Trophoblast cell (in vitro differentiated cells and primary cell): Measurements from ENCODE around the gene SLC27A4.

ENCODE experiments used
- DNase-seq, 2 donors: peaks; one replicate each; pipeline ENCODE4 v3.0.0-alpha.2; 2016
- H2AFZ ChIP-seq: 2 replicates; pipeline ENCODE4 v1.6.1; 2013; ENCODE audit warnings: low read length, moderate library complexity, mild to moderate bottlenecking; ENCODE audit not compliant: insufficient read depth, poor library complexity
- H2AK5ac ChIP-seq: 2 replicates; pipeline ENCODE4 v1.6.1; 2013; ENCODE audit warnings: mild to moderate bottlenecking, low read length
- H2BK120ac ChIP-seq: 2 replicates; pipeline ENCODE4 v1.6.1; 2013; ENCODE audit warnings: low read length, mild to moderate bottlenecking, moderate library complexity; ENCODE audit not compliant: insufficient read depth, poor library complexity
- H2BK12ac ChIP-seq: 2 replicates; pipeline ENCODE4 v1.6.1; 2013; ENCODE audit warnings: mild to moderate bottlenecking, low read length, moderate library complexity
- H2BK5ac ChIP-seq: 2 replicates; pipeline ENCODE4 v1.6.1; 2013; ENCODE audit warnings: low read length, low read depth, moderate library complexity, mild to moderate bottlenecking; ENCODE audit not compliant: poor library complexity
- H3K14ac ChIP-seq: 2 replicates; pipeline ENCODE4 v1.6.1; 2013; ENCODE audit warnings: mild to moderate bottlenecking, low read length
- H3K18ac ChIP-seq: 2 replicates; pipeline ENCODE4 v1.6.1; 2013; ENCODE audit warnings: mild to moderate bottlenecking, low read length
- H3K23ac ChIP-seq: 2 replicates; pipeline ENCODE4 v1.6.1; 2013; ENCODE audit warnings: low read length
- H3K27ac ChIP-seq: 2 replicates; pipeline ENCODE4 v1.5.1; 2013; ENCODE audit warnings: low read depth, mild to moderate bottlenecking, inconsistent platforms, low read length, moderate library complexity
- H3K27me3 ChIP-seq: 2 replicates; pipeline ENCODE4 v1.6.1; 2013; ENCODE audit warnings: inconsistent platforms, mild to moderate bottlenecking, low read length, moderate library complexity; ENCODE audit not compliant: insufficient read depth
- H3K36me3 ChIP-seq, 2 experiments: 1 replicate in 1 of 2; 2 replicates in 1 of 2; pipeline ENCODE4 v1.6.1; 2013; ENCODE audit warnings: low read length in 2 of 2, mild to moderate bottlenecking in 2 of 2, moderate library complexity in 1 of 2; ENCODE audit not compliant: insufficient read depth in 2 of 2, control insufficient read depth in 1 of 2
- H3K4ac ChIP-seq: 2 replicates; pipeline ENCODE4 v1.6.1; 2013; ENCODE audit warnings: low read depth, mild to moderate bottlenecking, low read length, moderate library complexity
- H3K4me1 ChIP-seq, 2 experiments: 1 replicate in 1 of 2; 2 replicates in 1 of 2; pipeline ENCODE4 v1.6.1; 2013; ENCODE audit warnings: low read length in 2 of 2, mild to moderate bottlenecking in 2 of 2, moderate library complexity in 1 of 2; ENCODE audit not compliant: insufficient read depth in 2 of 2, control insufficient read depth in 1 of 2
- H3K4me2 ChIP-seq: 2 replicates; pipeline ENCODE4 v1.6.1; 2013; ENCODE audit warnings: inconsistent platforms, mild to moderate bottlenecking, low read length, moderate library complexity
- H3K4me3 ChIP-seq: 2 replicates; pipeline ENCODE4 v1.5.1; 2013; ENCODE audit warnings: mild to moderate bottlenecking, low read depth, low read length, inconsistent platforms
- H3K79me1 ChIP-seq: one replicate; pipeline ENCODE4 v1.6.1; 2013; ENCODE audit warnings: low read length
- H3K79me2 ChIP-seq: 2 replicates; pipeline ENCODE4 v1.6.1; 2013; ENCODE audit warnings: low read length, mild to moderate bottlenecking; ENCODE audit not compliant: control insufficient read depth, insufficient read depth, poor library complexity
- H3K9ac ChIP-seq: 2 replicates; pipeline ENCODE4 v1.6.1; 2013; ENCODE audit warnings: mild to moderate bottlenecking, low read length
- H3K9me3 ChIP-seq: 2 replicates; pipeline ENCODE4 v1.6.1; 2013; ENCODE audit warnings: low read depth, mild to moderate bottlenecking, control low read depth, inconsistent platforms, low read length; ENCODE audit not compliant: insufficient read depth
- H4K12ac ChIP-seq: 2 replicates; pipeline ENCODE4 v1.6.1; 2013; ENCODE audit warnings: low read depth, mild to moderate bottlenecking, low read length, moderate library complexity
- H4K8ac ChIP-seq: 2 replicates; pipeline ENCODE4 v1.6.1; 2013; ENCODE audit warnings: low read depth, mild to moderate bottlenecking, low read length, moderate library complexity
- H4K91ac ChIP-seq: one replicate; pipeline ENCODE4 v1.6.1; 2013; ENCODE audit warnings: low read depth, mild to moderate bottlenecking, low read length, moderate library complexity
- WGBS: extraction: QIAGEN DNeasy Blood & Tissue Kit; methylation state at CpG from one replicate; pipeline ENCODE4 v1.1.7; 2013; ENCODE audit warnings: missing lambda C conversion rate; ENCODE audit not compliant: insufficient read length, insufficient coverage; ENCODE audit errors: extremely low coverage; 5-methylcytosine and 5-hydroxymethylcytosine counted together

SLC27A4 gene

DNA sequence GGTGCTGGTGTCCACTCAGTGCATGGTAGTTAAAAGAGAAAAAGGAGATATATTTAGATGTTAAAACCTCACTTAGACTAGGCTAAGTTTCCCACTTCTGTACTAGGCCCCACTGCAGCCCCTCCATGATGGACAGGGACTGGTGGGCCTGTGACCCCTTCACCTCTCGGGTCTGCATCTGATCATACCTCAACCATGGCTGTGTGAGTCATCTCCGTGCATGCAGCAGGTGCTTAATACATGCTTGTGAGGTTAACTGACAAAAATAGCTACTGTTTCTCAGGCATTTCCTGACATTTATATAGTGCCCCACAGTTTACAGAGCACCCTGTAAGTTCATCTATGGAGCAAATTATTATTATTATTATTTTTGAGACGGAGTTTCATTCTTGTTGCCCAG, 22.4 kb downstream of the SLC27A4 start:
- no peak overlapping the region for H3K4ac ChIP-seq
- no peak overlapping the region for H2BK5ac ChIP-seq
- H4K12ac ChIP-seq = no peak overlapping the region
- no peak overlapping the region for H3K9ac ChIP-seq
- peaks cover 0 to 6% of the 10 kb centered on the region in 2 experiments for H3K36me3 ChIP-seq
- H3K4me3 ChIP-seq = no peak overlapping the region
- H3K23ac ChIP-seq = no peak overlapping the region
- no peak overlapping the region for H2BK120ac ChIP-seq
- no peak overlapping the region for H3K27ac ChIP-seq
- H3K4me2 ChIP-seq = no peak overlapping the region
- H3K9me3 ChIP-seq = no peaks in the 10 kb centered on the region
- no peak overlapping the region for H2AFZ ChIP-seq
- no peak overlapping the region for H3K18ac ChIP-seq
- H3K14ac ChIP-seq = no peak overlapping the region
- no peaks in the 10 kb centered on the region for H3K27me3 ChIP-seq
- H3K4me1 ChIP-seq = peaks cover 4 to 11% of the 10 kb centered on the region in 2 experiments
- H2AK5ac ChIP-seq = no peak overlapping the region
- H4K91ac ChIP-seq = no peak overlapping the region
- H3K79me1 ChIP-seq = no peaks in the 10 kb centered on the region
- H2BK12ac ChIP-seq = no peak overlapping the region
- H4K8ac ChIP-seq = no peak overlapping the region
- no peak for DNase-seq
- no CpG with 5 or more reads among the region's 3 CpGs for WGBS
- H3K79me2 ChIP-seq = no peaks in the 10 kb centered on the region

DNA sequence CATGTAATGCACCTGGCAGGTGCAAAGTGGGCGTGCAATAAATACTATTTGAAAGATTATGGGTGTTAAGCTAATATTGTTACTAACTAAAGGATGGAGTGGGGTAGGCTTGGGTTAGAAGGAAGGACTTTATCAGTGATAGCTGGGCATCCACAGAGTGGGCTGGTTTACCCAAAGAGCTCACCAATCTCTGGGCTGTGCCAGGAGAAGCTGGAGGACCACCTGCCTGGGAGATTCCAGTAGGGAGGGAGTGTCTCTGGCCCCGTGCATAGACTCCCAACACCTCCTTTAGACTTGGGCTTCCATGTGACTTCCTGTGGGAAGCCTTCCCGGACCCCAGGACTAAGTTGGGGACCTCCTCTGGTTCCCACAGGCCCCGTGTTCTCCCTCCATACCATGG, 25.2 kb downstream of the SLC27A4 start:
- H3K79me2 ChIP-seq = no peaks in the 10 kb centered on the region
- peaks cover 2% of the 10 kb centered on the region for H3K79me1 ChIP-seq
- no peak overlapping the region for H3K27ac ChIP-seq
- no peaks in the 10 kb centered on the region for H3K9me3 ChIP-seq
- no peak overlapping the region for H3K14ac ChIP-seq
- H3K36me3 ChIP-seq = peaks cover 0 to under 1% of the 10 kb centered on the region in 2 experiments
- H3K4me3 ChIP-seq = no peak overlapping the region
- H2BK5ac ChIP-seq = no peak overlapping the region
- H3K9ac ChIP-seq = no peak overlapping the region
- no peak overlapping the region for H2BK12ac ChIP-seq
- no peak overlapping the region for H2BK120ac ChIP-seq
- H4K8ac ChIP-seq = no peak overlapping the region
- no peak overlapping the region for H3K4ac ChIP-seq
- H4K91ac ChIP-seq = no peak overlapping the region
- H2AK5ac ChIP-seq = no peak overlapping the region
- no peak overlapping the region for H3K18ac ChIP-seq
- DNase-seq = no peak
- no peak overlapping the region for H2AFZ ChIP-seq
- H3K4me2 ChIP-seq = peak overlapping the region; percentile 53
- WGBS = no CpG with 5 or more reads among the region's 4 CpGs
- H3K4me1 ChIP-seq = peaks cover 7 to 11% of the 10 kb centered on the region in 2 experiments
- no peaks in the 10 kb centered on the region for H3K27me3 ChIP-seq
- H3K23ac ChIP-seq = no peak overlapping the region
- H4K12ac ChIP-seq = no peak overlapping the region

DNA sequence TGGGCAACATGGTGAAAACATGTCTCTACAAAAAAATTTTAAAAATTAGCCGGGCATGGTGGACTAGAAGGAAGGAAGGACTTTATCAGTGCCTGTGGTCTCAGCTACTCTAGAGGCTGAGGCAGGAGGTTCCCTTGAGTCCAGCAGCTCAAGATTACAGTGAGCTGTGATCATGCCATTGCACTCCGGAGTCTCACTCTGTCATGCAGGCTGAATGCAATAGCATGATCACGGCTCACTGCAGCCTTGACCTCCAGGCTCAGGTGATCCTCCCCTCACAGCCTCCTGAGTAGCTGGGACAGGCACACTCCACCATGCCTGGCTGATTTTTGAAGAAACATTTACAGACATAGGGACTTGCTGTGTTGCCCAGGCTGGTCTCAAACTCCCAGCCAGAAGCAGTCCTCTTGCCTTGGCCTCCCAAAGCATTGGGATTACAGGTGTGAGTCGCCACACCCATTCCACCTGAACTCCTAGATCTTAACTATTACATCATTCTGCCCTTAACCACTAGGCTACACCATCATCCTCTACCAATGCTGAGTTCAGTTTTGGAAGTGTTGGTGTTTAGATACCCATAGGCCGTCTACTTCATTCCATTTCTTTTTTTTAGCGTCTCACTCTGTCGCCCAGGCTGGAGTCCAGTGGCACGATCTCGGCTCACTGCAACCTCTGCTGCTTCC, 28.8 kb downstream of the SLC27A4 start:
- WGBS = no CpG with 5 or more reads among the region's 9 CpGs
- Histone ChIP-seq H3K36me3 (peaks cover 2% of the 10 kb centered on the region in 2 experiments), H3K4me1 (peaks cover 10 to 15% of the 10 kb centered on the region in 2 experiments), H3K18ac (no peak overlapping the region), H3K79me1 (peaks cover 10% of the 10 kb centered on the region), H2BK120ac (no peak overlapping the region), H4K12ac (no peak overlapping the region), H3K27ac (no peak overlapping the region), H4K8ac (no peak overlapping the region), H3K23ac (no peak overlapping the region), H3K4me2 (no peak overlapping the region), H3K27me3 (no peaks in the 10 kb centered on the region), H2AFZ (no peak overlapping the region), H3K4me3 (no peak overlapping the region), H2BK5ac (no peak overlapping the region), H2AK5ac (no peak overlapping the region), H3K14ac (no peak overlapping the region), H3K79me2 (peaks cover 10% of the 10 kb centered on the region), H2BK12ac (no peak overlapping the region), H3K4ac (no peak overlapping the region), H3K9ac (no peak overlapping the region), H3K9me3 (no peaks in the 10 kb centered on the region), H4K91ac (no peak overlapping the region)
- peak; percentile 75 to 89 for DNase-seq

DNA sequence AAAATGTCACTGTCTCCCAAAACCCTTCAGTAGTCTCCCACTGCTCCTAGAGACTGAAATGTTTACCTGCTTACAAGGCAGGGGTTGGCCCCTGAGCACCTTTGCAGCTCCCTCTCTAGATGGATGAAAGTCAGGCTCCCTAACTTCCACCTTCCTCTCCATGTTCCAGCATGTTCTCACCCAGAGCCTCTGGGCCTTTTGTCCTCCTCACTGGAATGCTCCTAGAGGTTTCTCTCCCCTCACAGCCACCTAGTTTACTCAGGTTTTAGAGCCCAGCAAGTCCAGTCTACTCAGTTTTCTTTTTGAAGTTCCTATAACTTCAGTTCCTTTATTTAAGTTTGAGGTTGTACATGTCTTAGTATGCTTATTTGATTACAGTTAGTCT, 30.0 kb downstream of the SLC27A4 start:
- Histone ChIP-seq H4K8ac (peak overlapping the region; percentile 99), H3K4ac (peak overlapping the region; percentile 51), H3K79me2 (peaks cover 10% of the 10 kb centered on the region), H3K27me3 (no peaks in the 10 kb centered on the region), H2BK5ac (no peak overlapping the region), H3K23ac (no peak overlapping the region), H3K4me3 (no peak overlapping the region), H3K4me2 (peak overlapping the region; percentile 79), H3K36me3 (peaks cover 4 to 6% of the 10 kb centered on the region in 2 experiments), H3K18ac (no peak overlapping the region), H2AK5ac (peak overlapping the region; percentile 82), H3K4me1 (peaks cover 5 to 10% of the 10 kb centered on the region in 2 experiments), H4K12ac (peak overlapping the region; percentile 96), H3K79me1 (peaks cover 10% of the 10 kb centered on the region), H2BK120ac (peak overlapping the region; percentile 19), H3K9ac (peak overlapping the region; percentile 94), H2BK12ac (peak overlapping the region; percentile 9), H4K91ac (peak overlapping the region; percentile 95), H3K27ac (peak overlapping the region; percentile 85), H3K9me3 (no peaks in the 10 kb centered on the region), H2AFZ (peak overlapping the region; percentile 49), H3K14ac (peak overlapping the region; percentile 50)
- DNase-seq = no peak
